Adrenal gland (tissue), 5 donors: Measurements from ENCODE around the gene MIOX.

Experiments
- POLR2A ChIP-seq, 2 donors: fragments of 450-650 bp; IDR thresholded peaks; one replicate each; pipeline ENCODE4 v1.6.1; 2017; ENCODE audit warnings: antibody characterized with exemption in 2 of 2, mild to moderate bottlenecking in 2 of 2, moderate library complexity in 1 of 2
- TF ChIP-seq, protein P1 (sequence below), 6 experiments: fragments of 450-650 bp in 4 of 6; fragments of 200-600 bp in 2 of 6; sonication (generic) in 1 of 6; IDR thresholded peaks; 1 replicate in 5 of 6; 2 replicates in 1 of 6; pipeline versions ENCODE4 v1.5.1 to v1.8.0; 2016 to 2021; ENCODE audit warnings: antibody characterized with exemption in 6 of 6, mild to moderate bottlenecking in 2 of 6, moderate library complexity in 1 of 6
- donor health status: DM: no; HTN: no; CAD: no.

DNA sequence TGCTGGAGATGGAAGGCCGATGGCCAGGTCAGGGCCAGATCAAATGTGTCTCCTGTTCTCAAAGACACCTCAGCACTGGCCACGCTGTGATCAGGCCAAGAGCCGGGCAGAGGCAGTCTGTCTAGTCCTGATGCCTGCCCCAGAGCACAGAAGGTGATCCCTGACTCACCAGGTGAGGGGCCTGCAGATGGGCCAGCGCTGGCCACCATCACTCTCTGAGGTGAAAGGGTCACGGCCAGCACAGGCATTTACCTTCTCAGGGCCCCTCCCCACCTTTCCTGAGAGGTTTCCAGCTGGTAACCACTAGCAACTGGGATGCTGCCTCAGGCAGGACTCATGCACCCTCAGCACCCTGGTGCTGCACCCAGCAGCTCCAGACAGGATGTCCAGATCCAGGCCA lies 14.7 kb upstream of the MIOX start:
- TF ChIP-seq, protein P1, sequence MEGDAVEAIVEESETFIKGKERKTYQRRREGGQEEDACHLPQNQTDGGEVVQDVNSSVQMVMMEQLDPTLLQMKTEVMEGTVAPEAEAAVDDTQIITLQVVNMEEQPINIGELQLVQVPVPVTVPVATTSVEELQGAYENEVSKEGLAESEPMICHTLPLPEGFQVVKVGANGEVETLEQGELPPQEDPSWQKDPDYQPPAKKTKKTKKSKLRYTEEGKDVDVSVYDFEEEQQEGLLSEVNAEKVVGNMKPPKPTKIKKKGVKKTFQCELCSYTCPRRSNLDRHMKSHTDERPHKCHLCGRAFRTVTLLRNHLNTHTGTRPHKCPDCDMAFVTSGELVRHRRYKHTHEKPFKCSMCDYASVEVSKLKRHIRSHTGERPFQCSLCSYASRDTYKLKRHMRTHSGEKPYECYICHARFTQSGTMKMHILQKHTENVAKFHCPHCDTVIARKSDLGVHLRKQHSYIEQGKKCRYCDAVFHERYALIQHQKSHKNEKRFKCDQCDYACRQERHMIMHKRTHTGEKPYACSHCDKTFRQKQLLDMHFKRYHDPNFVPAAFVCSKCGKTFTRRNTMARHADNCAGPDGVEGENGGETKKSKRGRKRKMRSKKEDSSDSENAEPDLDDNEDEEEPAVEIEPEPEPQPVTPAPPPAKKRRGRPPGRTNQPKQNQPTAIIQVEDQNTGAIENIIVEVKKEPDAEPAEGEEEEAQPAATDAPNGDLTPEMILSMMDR (IDR thresholded peaks at IDR 0.05), result no peak
- TF ChIP-seq POLR2A (IDR thresholded peaks at IDR 0.05), result no peak
